ENCODE measurements around the gene KERA.

Gene KERA

GRCh38 chr12:91070936-91071335 lies 13.1 kb upstream of the KERA start:
- no peak overlapping the region for H3K4me3 ChIP-seq (ENCODE audit: low read depth, low read length)
- no peak overlapping the region for H3K27ac ChIP-seq
- H3K27me3 ChIP-seq (ENCODE audit: insufficient read depth, low read depth, severe bottlenecking) = no peaks in the 10 kb centered on the region
- DNase-seq = no peak
- no peaks in the 10 kb centered on the region for H3K36me3 ChIP-seq
- no peaks in the 10 kb centered on the region for H3K9me3 ChIP-seq (ENCODE audit: severe bottlenecking)
- TF ChIP-seq, protein P1, sequence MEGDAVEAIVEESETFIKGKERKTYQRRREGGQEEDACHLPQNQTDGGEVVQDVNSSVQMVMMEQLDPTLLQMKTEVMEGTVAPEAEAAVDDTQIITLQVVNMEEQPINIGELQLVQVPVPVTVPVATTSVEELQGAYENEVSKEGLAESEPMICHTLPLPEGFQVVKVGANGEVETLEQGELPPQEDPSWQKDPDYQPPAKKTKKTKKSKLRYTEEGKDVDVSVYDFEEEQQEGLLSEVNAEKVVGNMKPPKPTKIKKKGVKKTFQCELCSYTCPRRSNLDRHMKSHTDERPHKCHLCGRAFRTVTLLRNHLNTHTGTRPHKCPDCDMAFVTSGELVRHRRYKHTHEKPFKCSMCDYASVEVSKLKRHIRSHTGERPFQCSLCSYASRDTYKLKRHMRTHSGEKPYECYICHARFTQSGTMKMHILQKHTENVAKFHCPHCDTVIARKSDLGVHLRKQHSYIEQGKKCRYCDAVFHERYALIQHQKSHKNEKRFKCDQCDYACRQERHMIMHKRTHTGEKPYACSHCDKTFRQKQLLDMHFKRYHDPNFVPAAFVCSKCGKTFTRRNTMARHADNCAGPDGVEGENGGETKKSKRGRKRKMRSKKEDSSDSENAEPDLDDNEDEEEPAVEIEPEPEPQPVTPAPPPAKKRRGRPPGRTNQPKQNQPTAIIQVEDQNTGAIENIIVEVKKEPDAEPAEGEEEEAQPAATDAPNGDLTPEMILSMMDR (IDR thresholded peaks at IDR 0.05; ENCODE audit: low read depth, low read length) = no peak

- H3K27ac ChIP-seq = no peak overlapping the region
- H3K4me3 ChIP-seq (ENCODE audit: low read depth, low read length) = no peak overlapping the region
Observed at GRCh38 chr12:91065396-91065795, 7.6 kb upstream of the KERA start.

GRCh38 chr12:91064640-91065039 lies 6.8 kb upstream of the KERA start:
- TF ChIP-seq, protein P1 (IDR thresholded peaks at IDR 0.05; ENCODE audit: low read depth, low read length) = no peak
- no peaks in the 10 kb centered on the region for H3K27me3 ChIP-seq (ENCODE audit: insufficient read depth, low read depth, severe bottlenecking)
- no peak overlapping the region for H3K27ac ChIP-seq
- H3K4me3 ChIP-seq (ENCODE audit: low read depth, low read length) = no peak overlapping the region
- DNase-seq = no peak
- H3K9me3 ChIP-seq (ENCODE audit: severe bottlenecking) = no peaks in the 10 kb centered on the region
- no peaks in the 10 kb centered on the region for H3K36me3 ChIP-seq

More at GRCh38 chr12:91065396-91065795, 7.6 kb upstream of the KERA start:
- TF ChIP-seq, protein P1 (IDR thresholded peaks at IDR 0.05; ENCODE audit: low read depth, low read length) = no peak
- Histone ChIP-seq H3K9me3 (ENCODE audit: severe bottlenecking) (no peaks in the 10 kb centered on the region), H3K36me3 (no peaks in the 10 kb centered on the region), H3K27me3 (ENCODE audit: insufficient read depth, low read depth, severe bottlenecking) (no peaks in the 10 kb centered on the region)
- DNase-seq = no peak

DNA sequence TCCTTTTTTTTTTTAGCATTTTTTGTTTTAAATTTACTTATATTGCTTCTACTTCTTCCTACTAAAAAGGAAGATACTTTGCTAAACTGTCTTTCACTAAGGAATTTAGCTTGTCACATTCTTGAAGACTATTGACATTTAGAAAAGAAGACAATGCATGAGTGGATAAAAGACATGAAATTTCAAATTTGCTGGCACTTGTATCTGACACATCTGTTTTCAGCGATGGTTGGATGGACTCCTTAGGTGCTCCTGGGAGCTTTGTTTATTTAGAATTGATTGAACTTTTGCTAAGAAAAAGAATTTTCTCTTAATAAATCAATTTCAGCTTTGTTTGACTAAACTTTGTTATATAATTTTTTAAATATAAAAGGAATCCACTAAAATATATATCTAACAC lies 3.3 kb upstream of the KERA start:
- TF ChIP-seq, protein P1 (IDR thresholded peaks at IDR 0.05; ENCODE audit: low read depth, low read length) = no peak

GRCh38 chr12:91059211-91059610 lies 1.4 kb upstream of the KERA start:
- DNase-seq = no peak
- Histone ChIP-seq H3K4me3 (ENCODE audit: low read depth, low read length) (no peak overlapping the region), H3K27ac (no peak overlapping the region), H3K27me3 (ENCODE audit: insufficient read depth, low read depth, severe bottlenecking) (no peaks in the 10 kb centered on the region), H3K36me3 (no peaks in the 10 kb centered on the region), H3K9me3 (ENCODE audit: severe bottlenecking) (no peaks in the 10 kb centered on the region)
- TF ChIP-seq, protein P1 (IDR thresholded peaks at IDR 0.05; ENCODE audit: low read depth, low read length) = no peak

More for the DNA sequence above, 3.3 kb upstream of the KERA start:
- H3K4me3 ChIP-seq (ENCODE audit: low read depth, low read length) = no peak overlapping the region
- H3K27me3 ChIP-seq (ENCODE audit: insufficient read depth, low read depth, severe bottlenecking) = no peaks in the 10 kb centered on the region
- no peak overlapping the region for H3K27ac ChIP-seq
- no peaks in the 10 kb centered on the region for H3K9me3 ChIP-seq (ENCODE audit: severe bottlenecking)
- H3K36me3 ChIP-seq = no peaks in the 10 kb centered on the region
- DNase-seq = no peak

DNA sequence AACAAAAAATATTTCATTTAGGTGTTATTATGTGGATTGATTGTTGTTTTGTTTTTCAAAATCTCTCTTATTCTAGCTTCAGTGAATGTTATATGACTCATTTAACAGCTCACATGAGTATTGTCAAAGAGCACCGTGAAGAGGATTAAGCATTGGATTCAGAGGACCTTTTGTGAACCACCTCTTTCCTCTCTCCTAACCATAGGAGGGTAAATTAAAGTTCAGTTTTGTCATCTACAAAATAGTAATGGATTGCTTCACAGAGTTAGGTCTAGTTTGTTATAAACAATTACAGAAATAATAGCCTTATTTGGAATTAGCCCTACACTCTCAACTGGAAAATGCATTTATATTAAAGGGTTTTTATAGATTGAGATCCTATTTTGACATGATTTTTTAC lies 962 bp upstream of the KERA start:
- H3K4me3 ChIP-seq (ENCODE audit: low read depth, low read length) = no peak overlapping the region
- H3K27ac ChIP-seq = no peak overlapping the region
- DNase-seq = no peak
- TF ChIP-seq, protein P1 (IDR thresholded peaks at IDR 0.05; ENCODE audit: low read depth, low read length) = no peak
- H3K9me3 ChIP-seq (ENCODE audit: severe bottlenecking) = no peaks in the 10 kb centered on the region
- H3K36me3 ChIP-seq = no peaks in the 10 kb centered on the region
- H3K27me3 ChIP-seq (ENCODE audit: insufficient read depth, low read depth, severe bottlenecking) = no peaks in the 10 kb centered on the region
